Colonic mucosa (tissue), 4 donors: ENCODE results near the gene ODF2. TPM values are rescaled to one million over a fixed set of nuclear protein-coding genes. Genes with fewer than 3 reads are reported as not detected.
A peak's percentile ranks its signal among the peaks of the same experiment; 100 is the strongest.
"Not testable (repeated sequence)": the region's sequence is repeated elsewhere in the genome, so short reads cannot be mapped to it uniquely, and the experiment has no call there.

Source experiments
- DNase-seq: peaks from one replicate; pipeline ENCODE4 v3.0.0-alpha.2; 2020
- H3K27ac ChIP-seq: fragments of 200-600 bp; one replicate; pipeline ENCODE4 v1.8.0; 2021
- H3K27me3 ChIP-seq: fragments of 200-600 bp; one replicate; pipeline ENCODE4 v1.8.0; 2021
- H3K36me3 ChIP-seq: fragments of 200-600 bp; one replicate; pipeline ENCODE4 v1.8.0; 2021
- H3K4me1 ChIP-seq: fragments of 200-600 bp; one replicate; pipeline ENCODE4 v1.8.0; 2021; ENCODE audit warnings: mild to moderate bottlenecking
- H3K4me3 ChIP-seq: fragments of 200-600 bp; one replicate; pipeline ENCODE4 v1.8.0; 2021
- H3K9ac ChIP-seq, 2 donors: one replicate each; pipeline ENCODE4 v1.7.0; 2013; ENCODE audit warnings: control low read depth in 2 of 2, low read depth in 2 of 2, low read length in 2 of 2
- H3K9me3 ChIP-seq: fragments of 200-600 bp; one replicate; pipeline ENCODE4 v1.8.0; 2021
- intact Hi-C: fragments of 100-400 bp; cut with DNase I; formaldehyde crosslinking; loops from one replicate; pipeline ENCODE4 v1.14.1; 2022
- total RNA-seq, 2 donors: library from RNA; stranded (reverse); fragmentation: NEBNext Ultra II Directional in 1 of 2; extraction: Animal tissue kit (Norgen Biotek cat#: 25700) in 1 of 2; gene quantifications; one replicate each; pipeline ENCODE4 v1.2.1, GENCODE V29; 2021
- TF ChIP-seq, protein P1 (sequence below): fragments of 200-600 bp; IDR thresholded peaks from one replicate; pipeline ENCODE4 v1.8.0; 2022; ENCODE audit warnings: antibody characterized with exemption, mild to moderate bottlenecking
- donor health status: healthy.
- donor health status: DM: no; HTN: no; CAD: no.
- donor health status: DM: no; HTN: no; CAD: no.

The ODF2 gene
- total RNA-seq, 2 donors from 2014 or later: 14.9 to 36.2 TPM

DNA sequence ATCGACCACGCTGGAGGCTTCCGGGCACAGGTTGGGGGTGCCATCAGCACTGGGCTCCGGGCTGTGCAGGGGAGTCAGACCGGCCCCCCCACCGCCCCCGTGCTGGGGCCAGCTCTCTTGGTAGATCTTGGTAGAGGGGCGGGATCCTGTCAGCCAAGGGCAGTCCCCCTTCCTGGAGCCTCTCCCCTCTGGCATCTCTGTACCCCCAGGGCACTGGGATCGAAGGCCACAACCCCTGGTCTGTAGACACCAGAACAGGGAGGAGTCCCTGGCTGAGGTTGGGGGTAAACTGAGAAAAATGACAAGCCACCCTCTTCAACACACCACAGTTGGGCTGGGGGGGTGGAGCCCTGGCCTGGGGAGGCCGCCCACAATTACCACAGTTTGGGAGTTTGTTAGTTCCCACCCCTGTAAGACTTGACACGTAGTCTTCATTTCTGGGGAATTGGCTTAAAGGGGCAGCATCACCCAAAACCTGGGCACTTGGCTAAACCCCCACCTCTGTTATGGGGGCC lies 34.3 kb upstream of the ODF2 start:
- Histone ChIP-seq H3K36me3 (no peaks in the 10 kb centered on the region), H3K9me3 (no peaks in the 10 kb centered on the region), H3K27me3 (peaks cover 18% of the 10 kb centered on the region), H3K4me3 (peak overlapping the region; percentile 76), H3K4me1 (peaks cover 8% of the 10 kb centered on the region), H3K27ac (peak overlapping the region; percentile 49), H3K9ac (peak overlapping the region; percentile 58 to 73)
- TF ChIP-seq, protein P1, sequence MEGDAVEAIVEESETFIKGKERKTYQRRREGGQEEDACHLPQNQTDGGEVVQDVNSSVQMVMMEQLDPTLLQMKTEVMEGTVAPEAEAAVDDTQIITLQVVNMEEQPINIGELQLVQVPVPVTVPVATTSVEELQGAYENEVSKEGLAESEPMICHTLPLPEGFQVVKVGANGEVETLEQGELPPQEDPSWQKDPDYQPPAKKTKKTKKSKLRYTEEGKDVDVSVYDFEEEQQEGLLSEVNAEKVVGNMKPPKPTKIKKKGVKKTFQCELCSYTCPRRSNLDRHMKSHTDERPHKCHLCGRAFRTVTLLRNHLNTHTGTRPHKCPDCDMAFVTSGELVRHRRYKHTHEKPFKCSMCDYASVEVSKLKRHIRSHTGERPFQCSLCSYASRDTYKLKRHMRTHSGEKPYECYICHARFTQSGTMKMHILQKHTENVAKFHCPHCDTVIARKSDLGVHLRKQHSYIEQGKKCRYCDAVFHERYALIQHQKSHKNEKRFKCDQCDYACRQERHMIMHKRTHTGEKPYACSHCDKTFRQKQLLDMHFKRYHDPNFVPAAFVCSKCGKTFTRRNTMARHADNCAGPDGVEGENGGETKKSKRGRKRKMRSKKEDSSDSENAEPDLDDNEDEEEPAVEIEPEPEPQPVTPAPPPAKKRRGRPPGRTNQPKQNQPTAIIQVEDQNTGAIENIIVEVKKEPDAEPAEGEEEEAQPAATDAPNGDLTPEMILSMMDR: no peak
- intact Hi-C loops: no loop called here
- no peak for DNase-seq

DNA sequence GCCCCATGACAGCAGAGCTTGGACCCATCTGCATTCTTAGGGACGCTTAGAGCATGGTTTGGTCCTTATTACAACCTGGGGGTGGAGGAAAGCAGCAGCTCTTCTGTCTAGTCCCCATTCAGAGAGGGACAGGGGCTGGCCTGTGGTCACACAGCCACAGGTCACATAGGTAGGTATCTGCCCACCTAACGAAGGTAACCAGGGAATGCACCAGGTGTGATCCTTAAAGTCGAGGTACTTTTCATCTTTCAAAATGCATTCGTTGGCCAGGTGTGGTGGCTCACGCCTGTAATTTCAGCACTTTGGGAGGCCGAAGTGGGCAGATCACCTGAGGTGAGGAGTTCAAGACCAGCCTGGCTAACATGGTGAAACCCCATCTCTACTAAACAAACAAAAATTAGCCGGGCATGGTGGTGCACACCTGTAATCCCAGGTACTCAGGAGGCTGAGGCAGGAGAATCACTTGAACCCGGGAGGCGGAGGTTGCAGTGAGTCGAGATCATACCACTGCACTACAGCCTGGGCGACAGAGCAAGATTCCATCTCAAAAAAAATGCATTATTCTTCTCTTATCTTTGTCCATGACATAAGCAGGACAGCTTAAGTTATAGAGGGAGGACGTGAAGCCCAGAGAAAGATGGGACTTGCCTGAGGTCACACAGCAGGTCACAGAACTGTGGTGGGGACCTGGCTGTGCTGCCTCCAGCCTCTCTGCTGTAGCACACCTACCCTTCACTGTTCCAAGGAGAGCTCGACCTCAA lies 33.6 kb upstream of the ODF2 start:
- DNase-seq, H3K9ac ChIP-seq, H3K36me3 ChIP-seq, intact Hi-C loops, H3K4me3 ChIP-seq, H3K27ac ChIP-seq, H3K4me1 ChIP-seq, H3K9me3 ChIP-seq: not testable (repeated sequence)
- peaks cover 17% of the 10 kb centered on the region for H3K27me3 ChIP-seq

DNA sequence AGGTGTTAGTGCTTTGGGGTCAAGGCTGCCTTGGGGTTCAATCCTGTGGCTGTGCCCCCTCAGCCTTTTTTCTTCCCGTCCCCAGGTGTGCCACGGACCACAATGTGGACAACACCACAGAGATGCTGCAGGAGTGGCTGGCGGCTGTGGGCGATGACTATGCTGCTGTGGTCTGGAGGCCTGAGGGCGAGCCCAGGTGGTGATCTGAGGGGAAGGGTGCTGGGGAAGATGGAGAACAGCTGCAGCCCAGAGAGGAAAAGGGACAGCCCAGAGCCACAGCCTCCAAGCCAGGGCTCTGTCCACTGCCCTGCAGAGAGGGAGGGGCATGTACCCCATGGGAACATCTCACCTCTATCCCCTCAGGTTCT lies 33.0 kb upstream of the ODF2 start:
- H3K9ac ChIP-seq: no peak overlapping the region
- TF ChIP-seq, protein P1: no peak
- H3K27me3 ChIP-seq: peaks cover 17% of the 10 kb centered on the region
- no peak overlapping the region for H3K4me3 ChIP-seq
- peaks cover 8% of the 10 kb centered on the region for H3K4me1 ChIP-seq
- H3K9me3 ChIP-seq: no peaks in the 10 kb centered on the region
- DNase-seq: no peak
- intact Hi-C loops: no loop called here
- no peaks in the 10 kb centered on the region for H3K36me3 ChIP-seq
- no peak overlapping the region for H3K27ac ChIP-seq

DNA sequence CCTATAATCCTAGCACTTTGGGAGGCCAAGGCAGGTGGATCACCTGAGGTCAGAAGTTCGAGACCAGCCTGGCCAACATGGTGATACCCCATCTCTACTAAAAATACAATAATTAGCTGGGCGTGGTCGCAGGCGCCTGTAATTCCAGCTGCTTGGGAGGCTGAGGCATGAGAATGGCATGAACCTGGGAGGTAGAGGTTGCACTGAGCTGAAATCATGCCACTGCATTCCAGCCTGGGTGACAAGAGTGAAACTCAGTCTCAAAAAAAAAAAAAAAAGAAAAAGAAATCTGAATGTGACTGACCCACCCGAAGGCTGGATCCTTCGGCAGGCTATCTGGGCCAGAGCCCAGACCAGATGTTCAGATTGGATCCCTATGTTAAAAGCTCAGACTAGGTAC lies 32.5 kb upstream of the ODF2 start:
- H3K36me3 ChIP-seq, H3K4me3 ChIP-seq, H3K4me1 ChIP-seq, H3K27ac ChIP-seq, DNase-seq, intact Hi-C loops, H3K9me3 ChIP-seq, H3K9ac ChIP-seq: not testable (repeated sequence)
- peaks cover 17% of the 10 kb centered on the region for H3K27me3 ChIP-seq

DNA sequence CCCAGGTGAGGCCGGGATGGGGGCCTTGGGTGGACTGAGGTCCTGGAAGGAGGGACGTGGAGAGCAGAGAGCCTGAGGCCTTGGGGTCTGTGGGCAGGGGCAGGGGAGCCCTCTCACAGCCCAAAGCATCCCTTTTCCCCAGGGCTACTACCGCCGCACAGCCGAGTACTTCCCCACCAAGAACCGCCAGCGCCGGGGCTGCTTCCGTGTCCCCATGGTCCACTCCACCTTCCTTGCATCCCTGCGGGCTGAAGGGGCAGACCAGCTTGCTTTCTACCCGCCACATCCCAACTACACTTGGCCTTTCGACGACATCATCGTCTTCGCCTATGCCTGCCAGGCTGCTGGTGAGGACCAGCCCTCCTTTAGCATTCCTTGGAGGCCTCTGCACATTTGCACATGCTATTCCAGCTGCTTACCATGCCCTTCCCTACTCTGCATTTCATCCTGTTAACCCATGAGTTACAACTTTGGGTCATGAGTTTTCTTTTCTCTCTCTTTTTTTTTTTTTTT lies 31.5 kb upstream of the ODF2 start:
- H3K4me1 ChIP-seq: peaks cover 5% of the 10 kb centered on the region
- TF ChIP-seq, protein P1: no peak
- H3K9ac ChIP-seq: no peak overlapping the region
- H3K4me3 ChIP-seq: no peak overlapping the region
- no peaks in the 10 kb centered on the region for H3K36me3 ChIP-seq
- H3K27ac ChIP-seq: no peak overlapping the region
- no peaks in the 10 kb centered on the region for H3K9me3 ChIP-seq
- peaks cover 11% of the 10 kb centered on the region for H3K27me3 ChIP-seq
- intact Hi-C loops: no loop called here
- DNase-seq: no peak

DNA sequence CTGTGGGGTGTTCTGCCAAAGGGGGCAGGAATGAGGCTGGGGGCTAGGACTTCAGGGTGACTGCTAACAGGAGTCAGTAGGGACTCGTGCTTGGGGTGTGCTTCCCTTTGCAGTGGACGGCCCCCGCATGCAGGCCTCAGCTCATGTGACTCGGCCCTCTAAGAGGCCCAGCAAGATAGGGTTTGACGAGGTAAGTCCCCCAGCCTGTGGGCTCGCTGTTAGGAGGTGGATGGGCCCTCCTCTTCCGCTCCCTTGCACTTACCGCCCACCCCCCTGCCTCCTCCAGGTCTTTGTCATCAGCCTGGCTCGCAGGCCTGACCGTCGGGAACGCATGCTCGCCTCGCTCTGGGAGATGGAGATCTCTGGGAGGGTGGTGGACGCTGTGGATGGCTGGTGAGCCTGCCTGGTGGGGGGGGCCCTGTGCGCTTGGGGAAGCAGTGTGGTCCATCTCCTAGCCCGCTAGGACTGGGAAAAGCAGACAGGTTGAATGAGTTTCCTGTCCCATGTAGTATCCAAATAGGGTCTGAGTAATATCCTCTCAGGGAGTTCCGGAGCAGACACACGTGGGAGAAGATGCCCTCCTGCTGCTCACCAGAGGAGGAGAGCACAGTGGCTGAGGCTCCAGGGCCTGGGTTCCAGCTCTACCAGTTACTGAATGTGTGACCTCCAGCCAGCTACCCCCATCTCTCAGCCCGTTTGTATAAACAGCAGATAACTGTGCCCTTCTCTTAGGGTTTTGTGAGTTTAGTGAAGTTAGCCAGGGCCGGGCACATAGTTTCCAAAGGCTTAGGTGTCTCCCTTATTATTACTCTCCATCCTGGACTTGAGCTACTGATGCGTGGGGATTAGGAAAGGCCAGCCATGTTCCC lies 26.9 kb upstream of the ODF2 start:
- no peaks in the 10 kb centered on the region for H3K27me3 ChIP-seq
- intact Hi-C loops: no loop called here
- DNase-seq: no peak
- no peak overlapping the region for H3K27ac ChIP-seq
- H3K36me3 ChIP-seq: no peaks in the 10 kb centered on the region
- no peak overlapping the region for H3K9ac ChIP-seq
- H3K9me3 ChIP-seq: no peaks in the 10 kb centered on the region
- TF ChIP-seq, protein P1: no peak
- no peaks in the 10 kb centered on the region for H3K4me1 ChIP-seq
- no peak overlapping the region for H3K4me3 ChIP-seq
